HG03460 (cell line): ENCODE data around the gene IMMP2L.
A peak's percentile ranks its signal among the peaks of the same experiment; 100 is the strongest.
"Not testable (repeated sequence)": the region's sequence is repeated elsewhere in the genome, so short reads cannot be mapped to it uniquely, and the experiment has no call there.

ENCODE experiments used
- ATAC-seq: cut with Tn5 transposase; IDR thresholded peaks from one replicate; pipeline ENCODE4 v1.9.1; 2021; ENCODE audit not compliant: unreplicated experiment

Gene IMMP2L

DNA sequence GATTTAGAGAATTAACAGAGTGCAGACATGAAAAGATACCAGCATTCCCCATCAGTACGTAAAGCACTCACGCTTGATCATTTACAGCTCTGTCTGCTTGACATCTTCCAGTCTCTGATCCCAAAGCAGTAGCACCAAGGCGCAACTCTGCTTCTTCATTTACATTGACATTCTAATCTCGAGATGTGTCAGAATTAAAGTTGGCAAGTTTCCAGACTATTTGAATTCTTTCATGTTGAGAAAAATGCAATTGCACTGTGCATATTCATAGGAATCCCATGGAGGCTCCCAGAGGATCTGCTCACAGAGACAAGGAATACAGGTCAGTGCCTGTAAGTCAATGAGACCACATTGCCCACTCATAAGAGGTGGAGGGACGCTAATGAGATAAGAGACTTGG is 287.4 kb downstream of the IMMP2L start:
- ATAC-seq: no peak

DNA sequence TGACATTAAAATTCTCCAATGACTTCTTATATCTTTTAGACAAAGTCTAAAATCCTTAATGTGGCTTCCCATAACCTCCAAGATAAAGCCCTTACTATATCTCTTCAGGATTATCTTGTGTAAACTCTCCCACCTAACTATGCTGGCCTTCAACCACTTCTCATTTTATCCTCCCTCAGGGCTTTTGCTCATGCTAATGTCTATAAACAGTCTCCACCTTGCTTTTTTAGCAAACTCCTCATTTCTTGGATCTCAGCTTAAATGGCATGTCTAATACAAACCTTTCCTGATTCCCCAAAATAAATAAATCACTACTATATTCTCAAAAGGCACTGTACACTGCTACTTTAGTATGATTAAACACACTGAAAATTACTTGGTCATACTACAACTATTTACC is 290.2 kb downstream of the IMMP2L start:
- ATAC-seq: no peak

DNA sequence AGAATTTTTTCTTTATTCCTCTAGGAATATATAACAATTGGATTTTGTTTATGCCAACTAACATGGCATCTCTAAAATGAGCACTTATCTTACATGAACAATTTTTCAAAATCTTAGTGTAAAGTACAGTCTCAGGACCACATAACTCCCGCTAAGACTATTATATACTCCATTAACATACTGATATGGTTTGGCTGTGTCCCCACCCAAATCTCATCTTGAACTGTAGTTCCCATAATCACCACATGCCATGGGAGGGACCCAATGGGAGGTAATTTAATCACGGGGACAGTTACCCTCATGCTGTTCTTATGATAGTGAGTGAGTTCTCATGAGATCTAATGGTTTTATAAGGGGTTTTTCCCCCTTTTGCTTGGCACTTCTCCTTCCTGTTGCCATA is 291.5 kb downstream of the IMMP2L start:
- ATAC-seq: not testable (repeated sequence)

DNA sequence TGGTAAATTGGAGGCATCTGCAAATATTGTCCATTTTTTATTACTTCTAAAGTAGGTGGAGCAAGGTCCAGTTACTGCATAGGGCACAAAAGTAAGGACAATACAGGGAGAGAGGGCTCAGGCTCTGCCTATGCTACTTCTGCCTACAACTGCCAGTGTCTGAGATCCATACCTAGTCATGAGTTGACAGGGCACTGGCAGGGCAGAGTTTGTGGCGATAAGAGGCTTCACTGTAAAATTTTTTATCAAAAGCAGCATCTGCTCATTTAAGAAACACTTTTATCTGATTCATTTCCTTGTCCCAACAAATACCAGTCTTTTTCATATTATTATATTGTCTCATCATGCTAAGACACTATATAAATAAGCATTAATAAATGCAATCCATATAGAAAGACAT is 293.4 kb downstream of the IMMP2L start:
- ATAC-seq: no peak

DNA sequence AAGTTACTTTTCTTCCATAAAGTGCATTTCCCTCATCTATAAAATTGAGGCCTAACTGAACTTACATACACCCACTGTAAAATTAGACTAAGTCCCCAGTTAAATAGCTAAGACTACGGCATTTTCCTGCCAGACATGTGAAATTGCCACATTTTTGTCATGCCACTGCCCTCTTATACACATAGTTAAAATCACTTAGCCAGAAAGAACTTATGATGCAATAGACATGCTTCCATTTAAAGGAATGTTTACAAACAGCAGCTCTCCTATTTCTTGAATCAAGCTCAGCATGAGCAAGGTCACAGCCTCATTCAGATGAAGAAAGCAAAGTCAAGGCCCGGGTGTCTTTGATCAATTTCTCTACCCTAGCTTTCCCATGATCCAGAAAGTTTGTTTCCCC is 295.7 kb downstream of the IMMP2L start:
- no peak for ATAC-seq

DNA sequence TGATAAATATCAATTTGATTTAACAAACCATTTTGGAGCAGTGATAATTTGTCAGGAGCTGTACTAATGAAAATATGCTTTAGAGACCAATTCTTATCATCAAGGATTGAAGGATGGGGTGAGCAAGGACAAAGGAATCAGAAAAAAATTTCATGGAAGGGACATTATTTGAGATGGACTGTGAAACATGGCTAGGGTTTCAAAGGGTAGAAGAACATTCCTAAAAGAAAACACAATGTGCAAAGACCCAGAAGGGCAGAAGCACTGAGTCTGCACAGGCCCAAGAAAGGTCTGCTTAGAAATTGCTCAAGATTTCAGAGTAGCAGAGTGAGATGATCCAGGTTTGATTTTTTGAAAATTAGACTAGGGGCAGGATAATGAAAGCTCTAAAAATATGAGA is 296.9 kb downstream of the IMMP2L start:
- ATAC-seq: no peak

DNA sequence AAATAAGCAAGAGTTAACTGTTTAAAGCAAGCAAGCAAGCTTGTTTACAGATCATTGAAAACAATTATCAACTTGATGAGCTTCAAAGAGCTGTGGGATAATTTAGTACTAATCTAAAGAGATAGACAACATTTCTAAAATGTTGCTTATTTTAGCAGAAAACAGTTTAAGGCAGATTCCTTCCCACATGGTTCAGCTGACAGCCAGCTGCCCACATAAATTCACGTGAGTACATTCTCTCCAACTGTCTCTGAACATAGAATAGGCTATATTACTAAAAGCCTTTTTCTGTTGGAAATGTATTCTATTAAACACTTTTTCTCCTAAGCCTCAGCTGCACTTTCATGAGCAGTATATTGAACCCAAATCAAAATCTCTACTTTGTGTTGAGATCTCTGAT is 297.3 kb downstream of the IMMP2L start:
- no peak for ATAC-seq

DNA sequence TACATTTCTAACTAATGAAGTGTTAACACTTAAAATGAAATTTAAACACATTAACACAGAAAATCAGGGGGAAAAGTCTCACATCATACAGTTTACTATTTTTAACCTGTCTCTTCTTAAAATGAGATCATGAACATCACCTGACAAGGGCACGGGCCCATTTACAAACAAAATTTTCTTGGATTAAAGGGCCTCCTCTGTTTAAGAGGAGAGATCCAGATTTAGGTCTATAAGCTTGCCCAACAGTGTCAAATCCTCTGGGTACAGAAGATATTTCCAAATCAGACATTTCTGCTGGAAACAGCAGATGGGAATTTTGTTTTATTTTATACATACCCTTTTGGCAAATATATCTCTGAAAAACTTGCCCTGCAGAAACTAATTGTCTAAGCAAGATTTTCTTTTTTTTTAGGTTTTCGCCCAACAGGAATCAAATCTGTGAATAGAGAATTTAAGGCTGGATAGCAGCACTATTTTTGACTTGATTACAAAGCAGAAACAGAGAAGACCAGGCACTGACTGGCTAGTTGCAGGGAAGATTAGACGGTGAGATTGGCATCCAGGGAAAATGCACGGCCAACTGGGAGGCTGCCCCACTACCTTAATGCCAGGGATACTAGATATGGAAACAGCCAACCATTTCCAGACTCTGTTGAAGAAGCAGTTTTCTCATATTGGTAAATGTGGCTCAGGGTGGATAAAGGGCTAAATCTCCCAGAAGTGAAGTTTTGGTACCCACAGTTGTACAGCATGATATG is 298.0 kb downstream of the IMMP2L start:
- no peak for ATAC-seq

DNA sequence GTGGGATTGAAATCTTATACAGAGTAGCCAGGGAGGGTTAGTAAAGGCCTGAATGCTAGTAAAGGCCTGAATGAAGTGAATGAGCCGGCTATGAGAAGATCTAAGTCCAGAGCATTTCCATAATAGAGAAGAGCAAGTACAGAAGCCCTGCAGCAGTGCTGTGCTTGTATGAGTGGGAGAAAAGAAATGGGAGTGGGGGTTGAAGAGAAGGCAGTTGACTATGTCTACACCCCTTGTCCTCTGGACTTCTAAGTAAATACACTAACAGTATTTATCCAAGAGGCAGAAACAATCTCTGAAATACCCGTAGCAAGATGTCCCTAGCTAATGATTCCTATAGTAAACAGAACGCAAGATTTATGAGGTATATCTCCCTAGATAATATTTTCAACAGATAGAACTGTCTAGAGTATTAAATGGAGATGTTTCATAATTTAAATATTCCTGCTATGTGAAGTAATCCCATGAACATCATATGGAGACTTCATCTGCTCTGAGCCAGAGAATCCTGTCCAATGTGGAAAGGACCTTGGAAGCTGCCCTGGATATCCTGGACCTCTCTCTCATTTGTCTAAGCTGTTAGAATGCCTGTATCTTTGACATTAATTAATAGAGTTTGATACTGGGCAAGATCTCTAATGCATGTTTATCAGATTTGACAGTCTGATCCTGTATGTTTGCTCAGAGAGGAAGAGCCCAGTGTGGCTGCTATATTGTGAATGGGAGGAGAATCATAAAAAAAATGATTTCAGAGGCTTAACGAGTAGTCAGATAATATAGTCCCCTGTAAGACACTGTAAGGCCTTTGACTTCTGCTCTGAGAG is 299.8 kb downstream of the IMMP2L start:
- no peak for ATAC-seq

DNA sequence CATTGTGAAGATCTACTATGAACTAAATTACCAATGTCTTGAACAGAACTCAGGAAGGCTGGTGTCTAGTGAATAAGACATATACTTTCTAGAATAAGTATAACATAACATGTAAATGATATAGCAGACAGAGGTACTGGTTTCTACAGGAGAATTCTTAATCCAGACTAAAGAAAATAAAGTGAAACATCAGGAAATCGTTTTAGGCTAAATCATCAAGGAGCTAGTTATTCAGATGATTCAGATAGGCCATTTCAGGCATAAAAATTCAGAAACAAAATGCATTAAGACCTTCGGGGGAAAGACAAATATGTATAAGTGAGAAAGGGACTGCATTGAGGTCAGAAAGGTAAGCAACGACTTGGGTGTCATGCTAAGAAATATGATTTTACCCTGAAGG is 300.8 kb downstream of the IMMP2L start:
- no peak for ATAC-seq

DNA sequence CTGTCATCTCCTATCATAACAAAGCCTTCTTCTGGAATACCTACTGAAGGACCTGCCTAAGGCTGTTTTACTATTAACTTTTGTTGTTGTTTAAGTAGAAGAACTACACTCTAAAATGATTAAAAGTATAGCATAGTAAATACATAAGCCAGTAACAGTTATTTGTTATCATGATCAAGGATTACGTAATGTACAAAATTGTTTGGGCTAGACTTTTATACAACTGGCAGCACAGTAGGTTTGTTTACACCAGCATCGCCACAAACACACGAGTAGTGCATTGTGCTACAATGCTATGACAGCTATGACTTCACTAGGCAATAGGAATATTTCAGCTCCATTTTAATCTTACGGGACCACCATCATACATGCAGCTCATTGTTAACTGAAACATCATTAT is 302.3 kb downstream of the IMMP2L start:
- ATAC-seq: no peak

DNA sequence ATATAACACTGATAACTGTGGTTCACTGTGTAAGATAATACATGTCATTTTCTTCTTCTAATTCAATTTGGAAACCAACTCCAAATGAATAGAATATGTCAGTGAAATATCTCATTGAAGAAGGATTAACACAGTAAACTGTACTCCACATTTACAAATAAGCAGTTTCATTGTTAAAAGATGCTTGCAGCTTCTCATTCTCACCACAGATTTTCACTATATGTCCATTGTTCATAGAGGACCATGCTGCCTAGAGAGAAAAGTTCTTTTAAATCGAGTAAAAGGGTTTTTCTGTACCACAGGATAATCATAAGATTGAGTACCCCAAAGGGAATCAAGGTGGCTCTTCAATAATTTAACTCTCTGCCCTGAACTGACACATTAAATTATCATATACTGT is 305.9 kb downstream of the IMMP2L start:
- ATAC-seq: no peak

DNA sequence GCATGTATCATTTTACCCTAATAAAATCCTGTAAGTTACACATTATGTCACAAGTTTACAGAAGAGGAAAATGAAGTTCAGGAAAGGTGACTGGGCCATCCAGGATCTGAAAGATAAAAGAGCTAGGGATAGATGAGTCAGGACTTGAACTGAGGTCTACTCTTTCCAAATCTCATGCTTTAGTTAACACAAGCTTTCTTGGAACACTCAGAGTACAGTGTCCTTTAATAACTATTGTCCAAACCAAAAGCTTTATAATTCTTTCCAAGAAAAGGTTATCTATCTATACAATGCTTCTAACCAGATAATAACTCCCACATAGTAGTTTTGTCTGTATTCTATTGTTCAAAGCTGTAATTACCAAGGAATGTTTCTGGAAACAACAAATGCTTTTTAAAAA is 306.7 kb downstream of the IMMP2L start:
- no peak for ATAC-seq

DNA sequence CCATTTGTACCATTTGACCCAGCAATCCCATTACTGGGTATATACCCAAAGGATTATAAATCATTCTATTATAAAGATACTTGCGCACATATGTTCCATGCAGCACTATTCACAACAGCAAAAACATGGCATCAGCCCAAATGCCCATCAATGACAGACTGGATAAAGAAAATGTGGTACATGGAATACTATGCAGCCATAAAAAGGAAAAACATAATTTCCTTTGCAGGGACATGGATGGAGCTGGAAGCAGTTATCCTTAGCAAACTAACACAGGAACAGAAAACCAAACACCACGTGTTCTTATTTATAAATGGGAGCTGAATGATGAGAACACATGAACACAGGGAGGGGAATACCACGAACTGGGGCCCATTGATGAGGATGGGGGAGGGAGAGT is 310.9 kb downstream of the IMMP2L start:
- not testable (repeated sequence) for ATAC-seq

DNA sequence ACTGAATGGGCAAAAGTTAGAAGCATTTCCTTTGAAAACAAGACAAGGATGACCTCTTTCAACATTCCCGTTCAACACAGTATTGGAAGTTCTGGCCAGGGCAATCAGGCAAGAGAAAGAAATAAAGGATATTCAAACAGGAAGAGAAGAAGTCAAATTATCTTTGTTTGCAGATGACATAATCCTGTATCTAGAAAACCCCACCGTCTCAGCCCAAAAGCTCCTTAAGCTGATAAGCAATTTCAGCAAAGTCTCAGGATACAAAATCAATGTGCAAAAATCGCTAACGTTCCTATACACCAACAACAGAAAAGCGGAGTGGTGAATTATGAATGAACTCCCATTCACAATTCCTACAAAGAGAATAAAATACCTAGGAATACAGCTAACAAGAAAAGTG is 312.5 kb downstream of the IMMP2L start:
- not testable (repeated sequence) for ATAC-seq

DNA sequence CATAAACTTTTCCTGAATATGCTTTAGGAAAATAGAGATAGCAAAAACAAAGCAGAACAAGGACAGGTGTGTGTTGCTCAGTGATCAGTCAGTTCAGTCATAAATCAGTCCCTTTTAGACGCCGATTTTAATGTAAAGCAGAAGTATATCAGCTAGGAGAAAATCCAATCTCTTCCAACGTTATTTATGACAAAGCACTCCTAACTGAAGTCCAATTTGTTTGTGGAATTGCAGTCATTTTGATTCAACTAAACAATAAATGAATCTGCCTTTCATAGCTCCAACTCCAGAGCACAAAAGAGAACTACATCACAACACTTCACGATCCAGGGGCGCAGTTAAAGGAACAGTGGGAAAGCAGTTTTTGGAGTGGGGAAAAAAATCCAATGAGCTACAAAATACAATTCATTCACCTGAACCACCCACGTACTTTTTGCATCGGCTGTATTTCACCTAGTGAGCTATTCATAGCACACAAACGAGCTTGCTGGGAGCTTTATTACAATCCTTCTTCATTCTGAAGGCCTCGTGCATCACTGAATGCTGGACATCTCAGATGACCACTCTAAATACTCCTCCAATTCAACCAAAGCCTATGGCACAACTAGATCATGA is 320.0 kb downstream of the IMMP2L start:
- no peak for ATAC-seq

DNA sequence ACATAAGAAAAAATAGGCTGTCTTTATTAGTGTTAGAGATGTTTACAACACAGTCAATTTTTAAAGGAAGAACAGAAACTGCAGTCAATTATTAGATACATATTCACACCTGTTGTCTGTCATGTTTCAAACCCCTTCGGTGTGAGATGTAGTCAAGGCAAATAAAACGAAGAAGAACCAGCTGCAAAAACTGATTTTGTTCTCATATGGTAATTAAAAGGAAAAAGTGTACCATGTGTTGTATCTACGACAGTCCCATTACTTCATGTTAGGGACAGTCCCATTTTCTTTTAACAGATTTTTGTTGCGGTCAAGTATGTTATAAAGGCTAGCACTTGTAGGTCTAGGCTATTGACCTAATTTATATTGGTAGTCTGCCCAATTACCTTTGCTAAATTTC is 321.9 kb downstream of the IMMP2L start:
- ATAC-seq: peak; percentile 51

DNA sequence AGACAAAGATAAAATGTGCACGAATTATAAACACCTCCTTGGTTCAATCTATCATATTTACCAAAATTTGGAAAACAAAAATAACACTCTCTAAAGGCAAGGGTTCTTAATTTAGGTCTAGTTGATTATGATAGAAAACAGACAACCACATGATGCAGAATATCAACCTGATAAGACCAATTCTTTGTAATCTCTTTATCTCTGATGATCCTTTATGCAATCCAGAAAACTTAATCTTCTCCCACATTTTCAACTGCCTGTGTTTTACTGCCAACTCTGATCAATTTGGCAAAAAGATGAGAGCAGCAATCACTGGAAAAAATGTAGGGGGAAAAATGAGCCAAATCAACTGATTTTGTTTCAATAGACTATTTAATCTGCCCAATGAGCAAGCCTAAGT is 322.9 kb downstream of the IMMP2L start:
- ATAC-seq: no peak

DNA sequence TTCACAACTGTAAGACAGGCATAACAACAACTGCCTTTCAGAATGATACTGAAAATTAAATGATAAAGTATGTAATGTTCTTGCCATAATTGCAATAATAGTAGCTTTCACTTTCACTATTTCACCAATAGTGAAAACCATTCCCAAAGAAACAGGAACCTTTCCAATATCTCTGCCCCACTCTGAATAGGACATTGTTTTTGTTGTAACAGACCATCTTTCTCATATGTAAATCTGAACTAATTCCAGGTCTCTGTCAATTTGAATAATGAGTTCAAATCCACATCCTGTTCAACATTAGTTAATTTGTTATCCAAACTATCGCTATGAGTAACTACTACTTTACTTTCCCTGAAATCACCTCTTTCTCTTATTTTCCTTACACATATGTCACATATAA is 323.4 kb downstream of the IMMP2L start:
- no peak for ATAC-seq

DNA sequence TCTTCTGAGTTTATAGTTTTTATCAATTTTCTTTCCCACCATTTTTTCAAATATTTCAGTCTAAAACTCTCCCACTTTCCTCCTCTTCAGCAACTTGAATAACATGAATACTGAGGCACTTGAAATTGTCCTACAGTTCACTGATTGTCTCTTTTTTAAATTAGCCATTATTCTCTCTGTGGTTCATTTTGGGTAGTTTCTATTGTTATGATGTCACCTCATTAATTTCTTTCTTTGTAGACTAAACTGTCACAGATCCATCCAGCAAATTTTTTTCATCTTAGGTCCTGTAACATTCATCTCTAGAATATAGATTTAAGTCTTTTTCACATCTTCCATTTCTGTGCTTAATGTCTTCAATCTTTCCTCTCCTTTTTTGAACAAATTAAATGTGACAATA is 326.6 kb downstream of the IMMP2L start:
- ATAC-seq: no peak

DNA sequence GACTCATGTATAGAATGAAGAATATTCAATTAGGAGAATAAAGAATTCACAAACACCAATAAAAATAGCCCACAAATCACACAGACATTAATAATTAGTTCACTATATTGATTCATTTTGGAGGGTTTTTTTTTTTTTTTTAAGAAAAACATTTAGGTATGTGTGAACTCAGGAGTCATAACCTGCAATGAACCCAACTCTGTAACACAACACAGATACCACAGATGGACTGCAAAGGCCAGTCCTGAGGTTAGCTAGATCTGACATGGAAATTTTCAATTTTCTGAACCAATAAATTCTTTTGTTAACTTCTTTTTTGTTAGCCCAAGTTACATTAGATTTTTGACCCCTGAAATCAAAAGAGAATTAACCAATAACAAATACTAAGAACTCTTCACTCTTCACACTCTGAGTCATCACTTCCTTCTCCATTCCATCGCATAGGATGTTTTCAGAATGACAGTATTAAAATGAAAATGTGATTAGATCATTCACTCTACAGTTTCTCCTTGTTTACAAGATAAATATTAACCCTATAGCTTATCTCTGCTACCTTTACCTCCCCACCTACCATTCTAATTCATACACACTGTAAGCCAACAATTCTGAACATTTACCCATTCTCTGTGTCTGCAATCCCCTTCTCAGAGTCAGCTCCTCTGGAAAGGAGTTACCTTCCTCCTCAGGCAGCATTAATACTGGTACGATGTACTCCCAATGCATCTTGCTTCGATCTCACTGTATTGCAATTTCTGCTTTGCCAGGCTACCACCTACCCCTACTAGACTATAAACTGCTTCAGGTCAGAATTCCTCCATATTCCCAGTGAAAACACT is 329.8 kb downstream of the IMMP2L start:
- ATAC-seq: peak; percentile 90
